ENCODE data around the gene ANKRD55. TPM values are rescaled to one million over a fixed set of nuclear protein-coding genes. Genes with fewer than 3 reads are reported as not detected.

Gene ANKRD55
- total RNA-seq, 1 donor from 2014 or later = 0.18 TPM

GRCh38 chr5:56095579-56096102, 137.5 kb downstream of the ANKRD55 start:
- Mint-ChIP-seq H3K4me3 (no peak overlapping the region), H3K9me3 (peaks cover 5% of the 10 kb centered on the region), H3K27me3 (ENCODE audit: low read depth) (no peaks in the 10 kb centered on the region), H3K27ac (no peak overlapping the region), H3K4me1 (peaks cover 20% of the 10 kb centered on the region), H3K36me3 (peaks cover 2% of the 10 kb centered on the region)
- no peak for TF ChIP-seq CTCF (IDR thresholded peaks at IDR 0.05; ENCODE audit: unreplicated experiment)
- DNase-seq (ENCODE audit: low spot score in 2 of 2, unreplicated experiment in 2 of 2) = no peak

- Mint-ChIP-seq H3K27me3 (ENCODE audit: low read depth) (no peaks in the 10 kb centered on the region), H3K4me3 (no peak overlapping the region), H3K9me3 (no peaks in the 10 kb centered on the region), H3K27ac (no peak overlapping the region), H3K4me1 (peaks cover 16% of the 10 kb centered on the region), H3K36me3 (peaks cover 1% of the 10 kb centered on the region)
- TF ChIP-seq CTCF (IDR thresholded peaks at IDR 0.05; ENCODE audit: unreplicated experiment) = no peak
- DNase-seq (ENCODE audit: low spot score in 2 of 2, unreplicated experiment in 2 of 2) = no peak
Measured at GRCh38 chr5:56094579-56095361, 138.4 kb downstream of the ANKRD55 start.

GRCh38 chr5:56093970-56094369, 139.2 kb downstream of the ANKRD55 start:
- TF ChIP-seq CTCF (IDR thresholded peaks at IDR 0.05; ENCODE audit: unreplicated experiment) = no peak
- Mint-ChIP-seq H3K4me3 (no peak overlapping the region), H3K9me3 (no peaks in the 10 kb centered on the region), H3K4me1 (peaks cover 14% of the 10 kb centered on the region), H3K27me3 (ENCODE audit: low read depth) (no peaks in the 10 kb centered on the region), H3K27ac (no peak overlapping the region), H3K36me3 (peaks cover 1% of the 10 kb centered on the region)
- DNase-seq (ENCODE audit: low spot score in 2 of 2, unreplicated experiment in 2 of 2) = no peak

GRCh38 chr5:56092115-56092514, 141.0 kb downstream of the ANKRD55 start:
- peaks cover 1% of the 10 kb centered on the region for H3K36me3 Mint-ChIP-seq
- peaks cover 11% of the 10 kb centered on the region for H3K4me1 Mint-ChIP-seq
- no peak for TF ChIP-seq CTCF (IDR thresholded peaks at IDR 0.05; ENCODE audit: unreplicated experiment)
- H3K27ac Mint-ChIP-seq = peak overlapping the region; percentile 50
- no peak for DNase-seq (ENCODE audit: low spot score in 2 of 2, unreplicated experiment in 2 of 2)
- H3K9me3 Mint-ChIP-seq = no peaks in the 10 kb centered on the region
- no peaks in the 10 kb centered on the region for H3K27me3 Mint-ChIP-seq (ENCODE audit: low read depth)
- H3K4me3 Mint-ChIP-seq = no peak overlapping the region

- no peak overlapping the region for H3K4me3 Mint-ChIP-seq
- no peaks in the 10 kb centered on the region for H3K27me3 Mint-ChIP-seq (ENCODE audit: low read depth)
- H3K36me3 Mint-ChIP-seq = peaks cover 1% of the 10 kb centered on the region
- H3K9me3 Mint-ChIP-seq = no peaks in the 10 kb centered on the region
- no peak for DNase-seq (ENCODE audit: low spot score in 2 of 2, unreplicated experiment in 2 of 2)
- no peak for TF ChIP-seq CTCF (IDR thresholded peaks at IDR 0.05; ENCODE audit: unreplicated experiment)
- H3K4me1 Mint-ChIP-seq = peaks cover 11% of the 10 kb centered on the region
- peak overlapping the region; percentile 0 for H3K27ac Mint-ChIP-seq
Measured at GRCh38 chr5:56091664-56092063, 141.5 kb downstream of the ANKRD55 start.

Data from mesothelial cell of epicardium (in vitro differentiated cells).